Fibroblast of skin of left quadriceps (primary cell): ENCODE results near the gene EDARADD.
"Not testable (repeated sequence)": the region's sequence is repeated elsewhere in the genome, so short reads cannot be mapped to it uniquely, and the experiment has no call there.

ENCODE experiments used
- DNase-seq, 2 experiments: peaks; one replicate each; pipeline ENCODE4 v3.0.0-alpha.2; 2013; ENCODE audit warnings: low read depth in 2 of 2

The EDARADD gene

GRCh38 chr1:236486356-236487002, 92.4 kb downstream of the EDARADD start:
- no peak for DNase-seq

GRCh38 chr1:236489161-236489560, 95.1 kb downstream of the EDARADD start:
- DNase-seq: not testable (repeated sequence)

GRCh38 chr1:236489710-236490377, 95.8 kb downstream of the EDARADD start:
- peak in 1 of 2 experiments; percentile 25 for DNase-seq

- no peak for DNase-seq
These were observed 97.5 kb downstream of the EDARADD start for GRCh38 chr1:236491469-236492136.

- no peak for DNase-seq
These were observed 98.3 kb downstream of the EDARADD start for GRCh38 chr1:236492378-236492777.

- DNase-seq: no peak
These were observed 100.0 kb downstream of the EDARADD start for GRCh38 chr1:236494082-236494481.

GRCh38 chr1:236494586-236495466, 100.7 kb downstream of the EDARADD start:
- DNase-seq: no peak

- DNase-seq: no peak
These were observed 101.5 kb downstream of the EDARADD start for GRCh38 chr1:236495467-236496112.

GRCh38 chr1:236497908-236498307, 103.8 kb downstream of the EDARADD start:
- no peak for DNase-seq

- no peak for DNase-seq
These were observed 107.0 kb downstream of the EDARADD start for GRCh38 chr1:236501093-236501492.

GRCh38 chr1:236502579-236502971, 108.5 kb downstream of the EDARADD start:
- no peak for DNase-seq

- DNase-seq: peak in 1 of 2 experiments; percentile 19
These were observed 109.0 kb downstream of the EDARADD start for GRCh38 chr1:236502972-236503639.

GRCh38 chr1:236504338-236504737, 110.3 kb downstream of the EDARADD start:
- DNase-seq: not testable (repeated sequence)

GRCh38 chr1:236507022-236507700, 113.1 kb downstream of the EDARADD start:
- no peak for DNase-seq

- no peak for DNase-seq
These were observed 114.5 kb downstream of the EDARADD start for GRCh38 chr1:236508593-236509027.

GRCh38 chr1:236509203-236509602, 115.1 kb downstream of the EDARADD start:
- no peak for DNase-seq

- no peak for DNase-seq
These were observed 115.7 kb downstream of the EDARADD start for GRCh38 chr1:236509647-236510401.

- no peak for DNase-seq
These were observed 117.8 kb downstream of the EDARADD start for GRCh38 chr1:236511735-236512418.
